Hepatocyte (in vitro differentiated cells): ENCODE results near the gene CAV3. TPM values are rescaled to one million over a fixed set of nuclear protein-coding genes. Genes with fewer than 3 reads are reported as not detected.
"Not testable (repeated sequence)": the region's sequence is repeated elsewhere in the genome, so short reads cannot be mapped to it uniquely, and the experiment has no call there.

ENCODE experiments used
- DNase-seq: peaks from one replicate; pipeline ENCODE4 v3.0.0-alpha.2; 2016; ENCODE audit warnings: low spot score
- H2AFZ ChIP-seq: fragments of 200-600 bp; sonication (generic); 2 replicates; pipeline ENCODE4 v1.6.0; 2016; ENCODE audit warnings: antibody characterized with exemption, mild to moderate bottlenecking
- H3K27ac ChIP-seq: fragments of 200-600 bp; sonication (generic); 2 replicates; pipeline ENCODE4 v1.5.1; 2016; ENCODE audit warnings: mild to moderate bottlenecking
- H3K27me3 ChIP-seq: fragments of 200-600 bp; sonication (generic); 2 replicates; pipeline ENCODE4 v1.6.1; 2016
- H3K36me3 ChIP-seq: fragments of 200-600 bp; sonication (generic); replicated peaks from 2 replicates; pipeline ENCODE4 v1.5.1; 2016; ENCODE audit warnings: low read depth; ENCODE audit not compliant: insufficient read depth
- H3K4me1 ChIP-seq: fragments of 200-600 bp; sonication (generic); 2 replicates; pipeline ENCODE4 v1.5.1; 2016; ENCODE audit warnings: mild to moderate bottlenecking, moderate library complexity; ENCODE audit not compliant: insufficient read depth
- H3K4me2 ChIP-seq: fragments of 200-600 bp; sonication (generic); 2 replicates; pipeline ENCODE4 v1.6.0; 2016
- H3K4me3 ChIP-seq: fragments of 200-600 bp; sonication (generic); 2 replicates; pipeline ENCODE4 v1.5.1; 2016; ENCODE audit warnings: mild to moderate bottlenecking
- H3K79me2 ChIP-seq: fragments of 200-600 bp; sonication (generic); 2 replicates; pipeline ENCODE4 v1.6.0; 2017; ENCODE audit warnings: mild to moderate bottlenecking
- H3K9me2 ChIP-seq: fragments of 200-600 bp; sonication (generic); replicated peaks from 2 replicates; pipeline ENCODE4 v1.6.0; 2017; ENCODE audit warnings: mild to moderate bottlenecking; ENCODE audit not compliant: insufficient read depth
- H3K9me3 ChIP-seq: fragments of 200-600 bp; sonication (generic); 2 replicates; pipeline ENCODE4 v1.5.1; 2016; ENCODE audit warnings: low read depth, mild to moderate bottlenecking
- H4K20me1 ChIP-seq: fragments of 200-600 bp; sonication (generic); 2 replicates; pipeline ENCODE4 v1.6.0; 2016; ENCODE audit warnings: mild to moderate bottlenecking; ENCODE audit not compliant: insufficient read depth, poor library complexity, severe bottlenecking
- EZH2 ChIP-seq: fragments of 200-600 bp; sonication (generic); IDR thresholded peaks from 2 replicates; pipeline ENCODE4 v1.6.1; 2016; ENCODE audit warnings: antibody characterized with exemption, mild to moderate bottlenecking, borderline replicate concordance
- EZH2phosphoT487 ChIP-seq: fragments of 200-600 bp; sonication (generic); IDR thresholded peaks from one replicate; pipeline ENCODE4 v1.6.1; 2018; ENCODE audit warnings: antibody characterized with exemption, mild to moderate bottlenecking, low read depth, moderate library complexity; ENCODE audit not compliant: unreplicated experiment, severe bottlenecking
- WGBS: methylation state at CpG from one replicate; pipeline ENCODE4 v1.1.6; 2016; ENCODE audit warnings: low lambda C conversion rate; ENCODE audit errors: missing lambda C conversion rate; 5-methylcytosine and 5-hydroxymethylcytosine counted together
- polyA plus RNA-seq: library from polyadenylated mRNA; unstranded; fragments of >200 nt; fragmentation: Nextera tagmentation; extraction: Ambion mirVana; gene quantifications from 2 replicates; pipeline ENCODE4 v1.2.1, GENCODE V29; 2016
- total RNA-seq: library from RNA; depleted of rRNA; stranded (reverse); fragments of >200 nt; gene quantifications from 2 replicates; pipeline ENCODE4 v1.2.3, GENCODE V29; 2014
- TF ChIP-seq, protein P1 (sequence below): fragments of 200-600 bp; sonication (generic); IDR thresholded peaks from 2 replicates; pipeline ENCODE4 v1.5.1; 2016; ENCODE audit warnings: antibody characterized with exemption, mild to moderate bottlenecking; ENCODE audit not compliant: poor library complexity

Gene CAV3
- total RNA-seq (not detected in 2 replicates), polyA plus RNA-seq (not detected in 2 replicates)

DNA sequence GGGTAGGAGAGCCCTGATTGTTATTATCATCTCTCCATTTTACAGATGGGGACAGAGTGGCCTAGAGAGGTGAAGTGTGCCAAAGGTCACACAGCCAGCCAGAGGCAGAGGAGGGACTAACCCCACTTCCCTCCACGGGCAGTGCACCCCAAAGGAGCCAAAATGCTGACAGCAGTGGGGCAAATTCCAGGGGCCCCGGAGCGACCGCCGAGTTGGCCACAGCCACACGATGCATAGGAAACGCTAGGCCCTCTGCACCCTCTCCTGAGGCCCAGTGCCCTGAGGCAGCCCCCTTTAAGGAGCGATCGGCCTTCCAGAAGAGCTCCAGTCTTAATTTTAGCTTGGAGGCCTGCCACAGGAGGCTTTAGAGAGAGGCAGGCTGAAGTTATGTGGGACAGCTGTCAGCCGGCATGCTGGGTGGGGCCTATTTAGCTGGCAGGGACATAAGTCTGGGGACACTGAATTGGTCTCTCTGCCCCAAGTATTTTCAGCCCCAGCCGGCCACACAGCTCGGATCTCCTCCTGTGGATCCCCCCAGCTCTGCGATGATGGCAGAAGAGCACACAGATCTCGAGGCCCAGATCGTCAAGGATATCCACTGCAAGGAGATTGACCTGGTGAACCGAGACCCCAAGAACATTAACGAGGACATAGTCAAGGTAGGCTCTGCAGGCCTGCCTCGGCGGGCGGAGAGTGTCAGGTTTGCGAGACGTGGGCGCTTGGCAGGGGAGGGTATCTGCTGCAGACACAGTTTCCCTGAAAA lies at the start of gene CAV3:
Gene CAV3, plus strand, starts transcription at position 471 of the 763 bp plus-strand sequence. Its CDS starts 75 bp downstream, at position 546.
- WGBS: 83% methylated on average over 22 of the region's 23 CpGs
- no peak for DNase-seq
- Histone ChIP-seq H3K4me3 (no peak within 1 kb of the TSS), H3K4me1 (peaks cover 3% of the 10 kb centered on the region), H3K27ac (no peak within 1 kb of the TSS), H3K27me3 (no peaks in the 10 kb centered on the region), H4K20me1 (no peaks in the 10 kb centered on the region), H3K9me3 (no peaks in the 10 kb centered on the region), H3K36me3 (no peaks in the 10 kb centered on the region), H3K79me2 (no peaks in the 10 kb centered on the region), H3K4me2 (no peak within 1 kb of the TSS), H3K9me2 (no peaks in the 10 kb centered on the region), H2AFZ (no peak within 1 kb of the TSS)
- no peak for TF ChIP-seq EZH2
- TF ChIP-seq EZH2phosphoT487: no peak
- TF ChIP-seq, protein P1, sequence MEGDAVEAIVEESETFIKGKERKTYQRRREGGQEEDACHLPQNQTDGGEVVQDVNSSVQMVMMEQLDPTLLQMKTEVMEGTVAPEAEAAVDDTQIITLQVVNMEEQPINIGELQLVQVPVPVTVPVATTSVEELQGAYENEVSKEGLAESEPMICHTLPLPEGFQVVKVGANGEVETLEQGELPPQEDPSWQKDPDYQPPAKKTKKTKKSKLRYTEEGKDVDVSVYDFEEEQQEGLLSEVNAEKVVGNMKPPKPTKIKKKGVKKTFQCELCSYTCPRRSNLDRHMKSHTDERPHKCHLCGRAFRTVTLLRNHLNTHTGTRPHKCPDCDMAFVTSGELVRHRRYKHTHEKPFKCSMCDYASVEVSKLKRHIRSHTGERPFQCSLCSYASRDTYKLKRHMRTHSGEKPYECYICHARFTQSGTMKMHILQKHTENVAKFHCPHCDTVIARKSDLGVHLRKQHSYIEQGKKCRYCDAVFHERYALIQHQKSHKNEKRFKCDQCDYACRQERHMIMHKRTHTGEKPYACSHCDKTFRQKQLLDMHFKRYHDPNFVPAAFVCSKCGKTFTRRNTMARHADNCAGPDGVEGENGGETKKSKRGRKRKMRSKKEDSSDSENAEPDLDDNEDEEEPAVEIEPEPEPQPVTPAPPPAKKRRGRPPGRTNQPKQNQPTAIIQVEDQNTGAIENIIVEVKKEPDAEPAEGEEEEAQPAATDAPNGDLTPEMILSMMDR: no peak

DNA sequence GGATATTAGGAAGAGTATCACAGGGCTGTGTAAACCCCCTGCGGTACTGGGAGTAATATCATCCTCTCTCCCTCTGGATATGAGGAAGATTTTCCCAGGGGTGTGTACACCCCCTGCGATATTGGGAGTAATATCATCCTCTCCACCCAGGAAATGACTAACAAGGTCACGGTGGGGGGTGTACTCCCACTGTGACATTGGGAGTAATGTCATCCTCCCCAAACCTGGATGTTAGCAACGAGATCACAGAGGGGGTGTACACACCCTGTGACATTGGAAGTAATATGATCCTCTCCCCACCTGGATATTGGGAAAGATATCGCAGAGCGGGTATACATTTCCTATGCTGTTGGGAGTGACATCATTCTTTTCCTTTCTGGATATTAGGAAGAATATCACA lies 48.6 kb upstream of the CAV3 start:
- not testable (repeated sequence) for H3K27me3 ChIP-seq, H3K4me1 ChIP-seq, H3K9me2 ChIP-seq, H3K79me2 ChIP-seq, H2AFZ ChIP-seq, H3K4me3 ChIP-seq, H3K27ac ChIP-seq, H3K36me3 ChIP-seq, DNase-seq, H3K4me2 ChIP-seq, H3K9me3 ChIP-seq, H4K20me1 ChIP-seq
- WGBS: 85% methylated on average over 6 of the region's 6 CpGs

DNA sequence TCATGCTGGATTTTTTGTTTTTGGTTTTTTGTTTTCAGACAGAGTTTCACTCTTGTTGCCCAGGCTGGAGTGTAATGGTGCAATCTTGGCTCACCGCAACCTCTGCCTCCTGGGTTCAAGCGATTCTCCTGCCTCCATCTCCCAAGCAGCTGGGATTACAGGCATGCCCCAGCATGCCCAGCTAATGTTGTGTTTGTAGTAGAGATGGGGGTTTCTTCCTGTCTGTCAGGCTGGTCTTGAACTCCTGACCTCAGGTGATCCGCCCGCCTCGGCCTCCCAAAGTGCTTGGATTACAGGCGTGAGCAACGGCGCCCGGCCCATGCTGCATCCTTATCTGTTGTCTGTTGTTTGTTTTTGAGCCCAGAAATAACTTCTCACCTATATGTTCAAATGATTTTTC lies 42.3 kb upstream of the CAV3 start:
- H3K9me2 ChIP-seq, H4K20me1 ChIP-seq, H3K27ac ChIP-seq, H3K79me2 ChIP-seq, DNase-seq, H3K9me3 ChIP-seq, H3K4me3 ChIP-seq, H2AFZ ChIP-seq, H3K4me1 ChIP-seq, H3K36me3 ChIP-seq, H3K27me3 ChIP-seq, H3K4me2 ChIP-seq: not testable (repeated sequence)
- 91% methylated on average over 9 of the region's 9 CpGs for WGBS

DNA sequence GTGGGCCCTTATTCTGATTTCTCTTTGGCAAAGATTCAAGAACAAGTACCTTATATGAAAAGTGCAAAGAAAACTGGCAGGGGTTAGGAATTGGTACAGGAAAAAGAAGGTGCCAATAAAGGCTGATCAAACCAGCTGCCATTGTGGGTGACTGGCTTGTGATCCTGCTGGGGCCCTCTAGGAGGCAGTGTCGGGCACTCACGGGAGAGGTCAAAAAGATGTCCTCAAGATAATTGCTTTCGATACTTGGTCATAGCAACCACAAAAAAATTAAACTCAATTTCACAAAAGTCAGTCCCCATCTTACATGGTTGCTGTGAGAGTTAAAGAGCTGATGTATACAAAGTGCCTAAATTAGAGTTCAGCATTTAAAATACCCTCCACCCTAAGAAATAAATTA lies 31.0 kb upstream of the CAV3 start:
- TF ChIP-seq EZH2 (no peak), EZH2phosphoT487 (no peak)
- TF ChIP-seq, protein P1: no peak
- DNase-seq: no peak
- Histone ChIP-seq H4K20me1 (no peaks in the 10 kb centered on the region), H3K9me2 (no peaks in the 10 kb centered on the region), H3K36me3 (no peaks in the 10 kb centered on the region), H3K9me3 (no peaks in the 10 kb centered on the region), H3K27ac (no peak overlapping the region), H3K4me2 (no peak overlapping the region), H2AFZ (no peak overlapping the region), H3K79me2 (no peaks in the 10 kb centered on the region), H3K4me1 (no peaks in the 10 kb centered on the region), H3K4me3 (no peak overlapping the region), H3K27me3 (no peaks in the 10 kb centered on the region)
- WGBS: 40% methylated on average over 3 of the region's 3 CpGs
